HG03159 (cell line): Measurements from ENCODE around the gene NBPF6.
"Not testable (repeated sequence)": the region's sequence is repeated elsewhere in the genome, so short reads cannot be mapped to it uniquely, and the experiment has no call there.

Source experiments
- ATAC-seq: cut with Tn5 transposase; IDR thresholded peaks from one replicate; pipeline ENCODE4 v1.9.1; 2021; ENCODE audit warnings: mild to moderate bottlenecking, moderate library complexity; ENCODE audit not compliant: unreplicated experiment

Gene NBPF6, protein sequence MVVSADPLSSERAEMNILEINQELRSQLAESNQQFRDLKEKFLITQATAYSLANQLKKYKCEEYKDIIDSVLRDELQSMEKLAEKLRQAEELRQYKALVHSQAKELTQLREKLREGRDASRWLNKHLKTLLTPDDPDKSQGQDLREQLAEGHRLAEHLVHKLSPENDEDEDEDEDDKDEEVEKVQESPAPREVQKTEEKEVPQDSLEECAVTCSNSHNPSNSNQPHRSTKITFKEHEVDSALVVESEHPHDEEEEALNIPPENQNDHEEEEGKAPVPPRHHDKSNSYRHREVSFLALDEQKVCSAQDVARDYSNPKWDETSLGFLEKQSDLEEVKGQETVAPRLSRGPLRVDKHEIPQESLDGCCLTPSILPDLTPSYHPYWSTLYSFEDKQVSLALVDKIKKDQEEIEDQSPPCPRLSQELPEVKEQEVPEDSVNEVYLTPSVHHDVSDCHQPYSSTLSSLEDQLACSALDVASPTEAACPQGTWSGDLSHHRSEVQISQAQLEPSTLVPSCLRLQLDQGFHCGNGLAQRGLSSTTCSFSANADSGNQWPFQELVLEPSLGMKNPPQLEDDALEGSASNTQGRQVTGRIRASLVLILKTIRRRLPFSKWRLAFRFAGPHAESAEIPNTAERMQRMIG

DNA sequence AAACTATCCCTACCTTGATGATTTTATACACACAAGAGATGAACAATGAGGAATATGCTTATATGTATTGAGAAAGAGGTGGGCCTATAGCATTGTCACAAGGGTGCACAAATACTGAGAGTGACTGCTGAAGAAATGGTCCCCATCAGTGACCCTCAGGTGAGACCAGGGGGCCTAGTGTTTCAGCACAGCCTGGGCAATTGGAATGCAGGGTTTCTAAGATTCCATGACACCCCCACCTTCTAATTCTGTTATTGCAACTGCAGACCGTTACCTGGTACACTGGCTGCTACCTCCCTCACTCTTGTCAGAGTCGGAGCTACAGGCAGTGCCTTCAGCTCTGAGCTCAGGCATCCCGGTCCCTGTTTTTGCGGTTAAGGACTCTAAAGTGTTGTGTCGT, at the start of gene NBPF6:
TSS of gene NBPF6 (plus strand) at position 301 of the 400 bp plus-strand sequence. CDS start 259 bp downstream, outside the sequence.
- ATAC-seq, result not testable (repeated sequence)

DNA sequence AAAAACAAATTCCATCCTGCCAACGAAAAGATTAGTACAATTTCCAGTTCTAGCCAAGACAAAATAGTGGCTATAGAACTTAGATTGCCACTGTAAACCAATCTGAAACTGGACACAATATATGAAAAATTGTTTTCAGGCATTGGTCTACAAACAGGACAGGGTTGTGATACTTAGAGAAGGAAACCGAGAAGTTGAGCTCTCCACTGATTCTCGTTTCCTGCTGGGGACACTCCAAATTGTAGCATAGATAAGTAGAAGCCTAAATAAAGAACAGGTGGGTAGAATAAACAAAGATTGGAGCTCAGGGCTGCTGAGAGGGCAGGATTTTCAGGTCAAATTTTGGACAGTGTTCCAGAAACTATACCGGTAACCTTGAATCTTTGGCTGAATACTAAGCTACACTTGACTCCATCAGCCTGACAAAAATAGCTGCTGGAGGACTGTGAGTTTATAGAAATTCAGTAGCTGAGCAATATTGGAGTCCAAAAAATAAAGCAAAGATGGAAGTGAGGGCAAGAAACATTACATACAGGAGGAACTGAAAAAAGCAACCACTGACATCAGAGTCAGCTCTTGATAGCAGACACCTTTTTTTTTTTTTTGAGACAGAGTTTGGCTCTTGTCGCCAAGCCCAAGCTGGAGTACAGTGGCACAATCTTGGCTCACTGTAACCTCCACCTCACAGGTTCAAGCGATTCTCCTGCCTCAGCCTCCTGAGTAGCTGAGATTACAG, 38.9 kb upstream of the NBPF6 start:
- peak; percentile 38 for ATAC-seq

GRCh38 chr1:108420129-108420528, 30.0 kb upstream of the NBPF6 start:
- not testable (repeated sequence) for ATAC-seq

DNA sequence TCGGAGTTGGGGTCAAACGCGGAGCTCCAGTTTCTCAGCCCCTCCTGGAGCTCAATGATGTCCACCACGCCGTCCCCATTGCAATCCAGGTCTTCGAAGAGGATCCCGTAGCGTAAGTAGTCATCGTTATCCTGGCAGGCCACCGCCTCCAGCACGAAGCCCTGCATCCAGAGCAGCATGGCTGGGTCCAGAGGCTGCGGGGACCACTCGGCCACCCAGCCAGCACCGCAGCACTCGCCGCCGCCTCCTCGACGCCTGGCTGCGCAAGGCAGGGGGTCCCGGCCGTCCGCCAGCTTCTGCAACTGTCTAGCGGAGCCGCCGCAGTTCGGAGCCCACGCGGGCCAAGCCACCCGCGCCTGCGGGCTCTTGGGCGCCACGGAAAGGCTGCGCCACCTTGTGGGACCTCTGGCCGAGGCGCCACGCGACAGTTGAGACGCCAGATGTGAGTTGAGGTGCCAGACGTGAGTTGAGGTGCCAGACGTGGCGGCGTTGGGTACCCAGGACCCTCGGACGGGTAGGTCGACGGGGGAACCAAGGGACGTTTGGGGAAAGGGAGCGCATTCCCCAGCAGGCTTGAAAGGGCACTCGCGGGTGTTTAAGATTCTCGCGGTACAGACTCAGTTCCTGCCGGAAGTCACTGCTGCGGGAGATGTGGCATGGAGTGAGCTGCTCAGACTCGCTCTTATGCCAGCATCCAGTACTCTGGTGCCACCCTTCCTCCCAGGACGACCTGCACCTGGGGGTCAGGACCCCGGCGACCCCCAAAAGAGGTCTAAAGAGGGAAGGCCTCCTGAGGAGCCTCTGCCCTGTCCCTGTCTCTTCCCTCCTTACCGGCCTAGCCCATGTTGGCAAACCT, 28.9 kb upstream of the NBPF6 start:
- not testable (repeated sequence) for ATAC-seq

GRCh38 chr1:108426877-108427276, 23.3 kb upstream of the NBPF6 start:
- ATAC-seq, result not testable (repeated sequence)

GRCh38 chr1:108432002-108432401, 18.1 kb upstream of the NBPF6 start:
- not testable (repeated sequence) for ATAC-seq

DNA sequence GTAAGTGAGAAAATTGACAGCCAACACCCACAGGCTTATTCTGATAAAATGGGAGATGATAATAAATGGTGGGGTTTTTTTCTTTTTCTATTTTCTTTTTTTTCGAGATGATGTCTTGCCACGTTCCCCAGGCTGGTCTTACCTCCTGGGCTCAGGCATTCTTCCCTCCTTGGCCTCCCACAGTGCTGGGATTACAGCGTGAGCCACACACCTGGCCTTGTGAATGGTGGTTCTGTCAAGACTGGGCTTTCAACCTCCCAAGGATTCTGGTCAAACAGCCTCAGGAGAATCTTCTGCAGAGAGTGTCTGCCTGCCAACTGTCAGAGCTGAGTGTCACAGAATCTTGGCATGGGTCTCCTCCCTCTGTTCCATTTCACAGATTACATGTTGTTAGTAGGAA, 16.7 kb upstream of the NBPF6 start:
- not testable (repeated sequence) for ATAC-seq

DNA sequence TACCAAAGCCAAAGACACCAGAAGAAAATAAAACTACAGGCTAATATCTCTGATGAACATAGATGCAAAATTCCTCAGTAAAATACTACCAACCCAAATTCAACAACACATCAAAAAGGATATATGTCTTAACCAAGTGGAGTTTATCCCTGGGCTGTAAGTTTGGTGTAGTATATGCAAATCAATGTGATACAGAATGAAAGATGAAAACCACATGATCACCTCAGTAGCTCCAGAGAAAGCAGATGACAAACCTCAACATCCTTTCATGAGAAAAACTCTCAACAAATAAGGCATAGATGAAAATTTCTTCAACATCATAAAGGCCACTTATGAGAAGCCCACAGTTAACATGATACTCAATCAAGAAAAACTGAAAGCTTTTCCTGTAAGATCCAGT, 11.6 kb upstream of the NBPF6 start:
- ATAC-seq, result peak; percentile 72

DNA sequence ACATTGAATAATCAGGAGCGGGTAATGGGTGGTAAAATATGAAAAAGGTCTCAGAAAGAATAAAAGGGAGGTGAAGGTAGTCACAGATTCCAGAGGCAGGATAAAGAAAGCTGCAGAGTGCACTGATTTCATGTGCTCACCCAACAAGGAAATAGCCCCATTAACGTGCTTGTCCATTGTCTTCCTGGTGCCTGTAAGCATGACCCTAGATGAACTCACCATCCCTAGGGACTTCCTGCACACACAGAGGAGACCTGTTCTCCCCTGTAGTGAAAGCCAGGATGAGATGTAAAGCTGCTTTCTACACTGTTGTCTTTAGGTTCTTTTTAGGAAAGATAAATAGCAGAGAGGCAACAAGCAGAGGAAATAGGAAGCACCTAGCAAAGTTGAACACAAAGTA, 4.4 kb downstream of the NBPF6 start:
- ATAC-seq, result not testable (repeated sequence)

DNA sequence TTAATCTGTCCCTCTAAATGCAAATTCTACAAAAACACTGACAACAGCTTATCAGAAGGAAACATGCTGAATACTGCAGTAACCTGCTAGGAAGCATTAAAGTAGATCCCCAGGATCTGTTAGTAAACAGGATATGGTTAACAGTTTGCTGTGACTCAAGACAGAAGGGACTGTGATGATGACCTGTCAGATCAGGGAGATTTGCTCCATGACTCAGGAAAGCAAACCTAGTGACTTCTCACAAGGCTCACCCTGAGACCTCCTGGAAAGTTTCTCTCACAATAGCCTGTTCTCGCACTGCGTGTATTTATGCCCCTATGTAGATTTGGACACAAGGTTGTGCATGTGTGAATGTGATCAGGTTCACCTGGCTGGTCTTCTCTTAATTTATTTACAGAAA, 8.5 kb downstream of the NBPF6 start:
- not testable (repeated sequence) for ATAC-seq

- not testable (repeated sequence) for ATAC-seq
These were observed 11.6 kb downstream of the NBPF6 start for GRCh38 chr1:108461758-108462157.

- not testable (repeated sequence) for ATAC-seq
These were observed 13.8 kb downstream of the NBPF6 start for GRCh38 chr1:108463962-108464361.

DNA sequence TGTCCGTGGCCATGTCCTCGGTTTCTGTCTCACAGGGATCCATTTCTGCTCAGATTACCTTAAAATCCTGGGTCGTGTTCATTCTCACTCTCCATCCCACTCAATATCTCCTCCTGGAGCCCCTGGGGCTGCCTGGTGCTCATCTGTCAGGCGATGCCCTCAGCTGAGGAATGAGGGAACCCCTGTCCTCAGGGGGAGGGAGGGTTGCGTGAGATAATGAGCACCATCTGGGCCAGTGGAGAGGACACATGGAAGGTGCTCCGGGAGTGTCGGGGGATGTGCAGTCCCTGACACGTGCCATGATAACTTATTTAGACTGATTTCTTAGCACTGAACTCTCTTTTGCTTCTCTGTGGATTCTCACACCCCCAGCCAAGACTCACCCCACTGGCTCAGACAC, 16.0 kb downstream of the NBPF6 start:
- not testable (repeated sequence) for ATAC-seq

GRCh38 chr1:108467155-108467554, 17.0 kb downstream of the NBPF6 start:
- not testable (repeated sequence) for ATAC-seq

GRCh38 chr1:108470750-108471149, 20.6 kb downstream of the NBPF6 start:
- ATAC-seq, result not testable (repeated sequence)

DNA sequence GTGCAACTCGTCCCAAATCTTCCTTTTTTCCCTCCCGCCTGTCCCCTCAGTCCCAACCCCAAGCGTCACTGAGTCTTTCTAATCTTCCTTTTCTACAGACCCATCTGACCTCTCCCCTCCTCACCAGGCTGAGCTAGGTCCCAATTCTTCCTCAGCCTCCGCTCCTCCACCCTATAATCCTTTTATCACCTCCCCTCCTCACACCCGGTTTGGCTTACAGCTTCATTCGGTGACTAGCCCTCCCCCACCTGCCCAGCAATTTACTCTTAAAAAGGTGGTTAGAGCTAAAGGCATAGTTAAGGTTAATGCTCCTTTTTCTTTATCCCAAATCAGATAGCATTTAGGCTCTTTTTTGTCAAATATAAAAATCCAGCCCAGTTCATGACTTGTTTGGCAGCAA, 24.4 kb downstream of the NBPF6 start:
- not testable (repeated sequence) for ATAC-seq

DNA sequence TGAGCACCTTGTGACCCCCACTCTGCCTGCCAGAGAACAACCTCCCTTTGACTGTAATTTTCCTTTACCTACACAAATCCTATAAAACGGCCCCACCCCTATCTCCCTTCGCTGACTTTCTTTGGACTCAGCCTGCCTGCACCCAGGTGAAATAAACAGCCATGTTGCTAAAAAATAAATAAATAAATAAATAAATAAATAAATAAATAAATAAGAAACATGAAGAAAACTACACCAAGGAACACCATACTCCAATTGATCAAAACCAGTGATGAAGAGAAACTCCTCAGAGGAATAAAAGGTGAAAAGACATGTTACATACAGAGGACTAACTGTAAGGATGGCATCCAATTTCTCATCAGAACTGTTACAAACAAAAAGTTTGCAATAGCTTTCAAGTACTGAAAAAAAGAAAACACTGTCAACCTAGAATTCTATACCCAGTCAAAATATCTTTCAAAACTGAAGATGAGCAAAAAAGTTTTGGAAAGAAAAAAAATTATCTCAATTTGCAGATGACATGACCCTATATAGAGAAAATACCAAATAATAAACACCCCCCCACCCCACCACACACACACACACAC, 28.4 kb downstream of the NBPF6 start:
- ATAC-seq, result no peak

- ATAC-seq, result no peak
These were observed 32.6 kb downstream of the NBPF6 start for GRCh38 chr1:108482708-108483107.

- not testable (repeated sequence) for ATAC-seq
These were observed 35.8 kb downstream of the NBPF6 start for GRCh38 chr1:108485990-108486389.

DNA sequence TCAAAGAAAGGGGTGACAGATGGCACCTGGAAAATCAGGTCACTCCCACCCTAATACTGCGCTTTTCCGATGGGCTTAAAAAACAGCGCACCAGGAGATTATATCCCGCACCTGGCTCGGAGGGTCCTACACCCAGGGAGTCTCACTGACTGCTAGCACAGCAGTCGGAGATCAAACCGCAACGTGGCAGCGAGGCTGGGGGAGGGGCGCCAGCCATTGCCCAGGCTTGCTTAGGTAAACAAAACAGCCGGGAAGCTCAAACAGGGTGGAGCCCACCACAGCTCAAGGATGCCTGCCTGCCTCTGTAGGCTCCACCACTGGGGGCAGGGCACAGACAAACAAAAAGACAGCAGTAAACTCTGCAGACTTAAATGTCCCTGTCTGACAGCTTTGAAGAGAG, 36.6 kb downstream of the NBPF6 start:
- not testable (repeated sequence) for ATAC-seq
